Measurements from ENCODE around the gene EYS.

EYS gene

GRCh38 chr6:64083261-64083660, 1623.8 kb downstream of the EYS start:
- no peak overlapping the region for H3K27ac ChIP-seq
- no peak for DNase-seq (ENCODE audit: low read depth, low spot score)
- no peak for TF ChIP-seq POLR2AphosphoS5 (IDR thresholded peaks at IDR 0.05; ENCODE audit: borderline replicate concordance, low read depth, low read length)
- TF ChIP-seq FOXP2 (optimal IDR thresholded peaks at IDR 0.05; ENCODE audit: control extremely low read depth, extremely low read length, insufficient read depth): no peak
- no peak for TF ChIP-seq EZH2 (IDR thresholded peaks at IDR 0.05)

GRCh38 chr6:64081453-64081852, 1625.6 kb downstream of the EYS start:
- Histone ChIP-seq H3K4me3 (no peak overlapping the region), H3K9me3 (ENCODE audit: low read depth, low read length) (no peaks in the 10 kb centered on the region), H3K9ac (ENCODE audit: insufficient read length) (no peak overlapping the region), H3K36me3 (ENCODE audit: insufficient read depth, low read length) (no peaks in the 10 kb centered on the region), H3K27ac (no peak overlapping the region)
- TF ChIP-seq EZH2 (IDR thresholded peaks at IDR 0.05) (no peak), POLR2AphosphoS5 (IDR thresholded peaks at IDR 0.05; ENCODE audit: borderline replicate concordance, low read depth, low read length) (no peak), FOXP2 (optimal IDR thresholded peaks at IDR 0.05; ENCODE audit: control extremely low read depth, extremely low read length, insufficient read depth) (no peak)
- DNase-seq (ENCODE audit: low read depth, low spot score): no peak

More at GRCh38 chr6:64083261-64083660, 1623.8 kb downstream of the EYS start:
- no peak overlapping the region for H3K9ac ChIP-seq (ENCODE audit: insufficient read length)
- no peak overlapping the region for H3K4me3 ChIP-seq
- H3K9me3 ChIP-seq (ENCODE audit: low read depth, low read length): no peaks in the 10 kb centered on the region
- no peaks in the 10 kb centered on the region for H3K36me3 ChIP-seq (ENCODE audit: insufficient read depth, low read length)

- no peak overlapping the region for H3K9ac ChIP-seq (ENCODE audit: insufficient read length)
- no peaks in the 10 kb centered on the region for H3K36me3 ChIP-seq (ENCODE audit: insufficient read depth, low read length)
- no peak overlapping the region for H3K27ac ChIP-seq
- no peak for DNase-seq (ENCODE audit: low read depth, low spot score)
- TF ChIP-seq FOXP2 (optimal IDR thresholded peaks at IDR 0.05; ENCODE audit: control extremely low read depth, extremely low read length, insufficient read depth): no peak
- TF ChIP-seq EZH2 (IDR thresholded peaks at IDR 0.05): no peak
- TF ChIP-seq POLR2AphosphoS5 (IDR thresholded peaks at IDR 0.05; ENCODE audit: borderline replicate concordance, low read depth, low read length): no peak
- no peaks in the 10 kb centered on the region for H3K9me3 ChIP-seq (ENCODE audit: low read depth, low read length)
- H3K4me3 ChIP-seq: no peak overlapping the region
These were observed 1632.0 kb downstream of the EYS start for GRCh38 chr6:64074981-64075380.

- no peak overlapping the region for H3K27ac ChIP-seq
- H3K9ac ChIP-seq (ENCODE audit: insufficient read length): no peak overlapping the region
- H3K9me3 ChIP-seq (ENCODE audit: low read depth, low read length): no peaks in the 10 kb centered on the region
- DNase-seq (ENCODE audit: low read depth, low spot score): no peak
- TF ChIP-seq FOXP2 (optimal IDR thresholded peaks at IDR 0.05; ENCODE audit: control extremely low read depth, extremely low read length, insufficient read depth): no peak
- no peak for TF ChIP-seq EZH2 (IDR thresholded peaks at IDR 0.05)
- TF ChIP-seq POLR2AphosphoS5 (IDR thresholded peaks at IDR 0.05; ENCODE audit: borderline replicate concordance, low read depth, low read length): no peak
- H3K4me3 ChIP-seq: no peak overlapping the region
- H3K36me3 ChIP-seq (ENCODE audit: insufficient read depth, low read length): no peaks in the 10 kb centered on the region
These were observed 1634.3 kb downstream of the EYS start for GRCh38 chr6:64072686-64073085.

GRCh38 chr6:64064919-64065318, 1642.1 kb downstream of the EYS start:
- TF ChIP-seq POLR2AphosphoS5 (IDR thresholded peaks at IDR 0.05; ENCODE audit: borderline replicate concordance, low read depth, low read length) (no peak), EZH2 (IDR thresholded peaks at IDR 0.05) (no peak), FOXP2 (optimal IDR thresholded peaks at IDR 0.05; ENCODE audit: control extremely low read depth, extremely low read length, insufficient read depth) (no peak)
- no peak for DNase-seq (ENCODE audit: low read depth, low spot score)
- Histone ChIP-seq H3K9ac (ENCODE audit: insufficient read length) (no peak overlapping the region), H3K27ac (no peak overlapping the region), H3K4me3 (no peak overlapping the region), H3K9me3 (ENCODE audit: low read depth, low read length) (no peaks in the 10 kb centered on the region), H3K36me3 (ENCODE audit: insufficient read depth, low read length) (no peaks in the 10 kb centered on the region)

- TF ChIP-seq POLR2AphosphoS5 (IDR thresholded peaks at IDR 0.05; ENCODE audit: borderline replicate concordance, low read depth, low read length): no peak
- no peak for TF ChIP-seq FOXP2 (optimal IDR thresholded peaks at IDR 0.05; ENCODE audit: control extremely low read depth, extremely low read length, insufficient read depth)
- no peak for TF ChIP-seq EZH2 (IDR thresholded peaks at IDR 0.05)
- H3K9ac ChIP-seq (ENCODE audit: insufficient read length): no peak overlapping the region
- DNase-seq (ENCODE audit: low read depth, low spot score): no peak
These were observed 1643.9 kb downstream of the EYS start for GRCh38 chr6:64062960-64063683.

GRCh38 chr6:64054861-64055260, 1652.2 kb downstream of the EYS start:
- Histone ChIP-seq H3K36me3 (ENCODE audit: insufficient read depth, low read length) (no peaks in the 10 kb centered on the region), H3K9me3 (ENCODE audit: low read depth, low read length) (no peaks in the 10 kb centered on the region), H3K9ac (ENCODE audit: insufficient read length) (no peak overlapping the region), H3K4me3 (no peak overlapping the region), H3K27ac (no peak overlapping the region)
- DNase-seq (ENCODE audit: low read depth, low spot score): no peak
- no peak for TF ChIP-seq EZH2 (IDR thresholded peaks at IDR 0.05)
- TF ChIP-seq POLR2AphosphoS5 (IDR thresholded peaks at IDR 0.05; ENCODE audit: borderline replicate concordance, low read depth, low read length): no peak
- TF ChIP-seq FOXP2 (optimal IDR thresholded peaks at IDR 0.05; ENCODE audit: control extremely low read depth, extremely low read length, insufficient read depth): no peak

More at GRCh38 chr6:64062960-64063683, 1643.9 kb downstream of the EYS start:
- Histone ChIP-seq H3K36me3 (ENCODE audit: insufficient read depth, low read length) (no peaks in the 10 kb centered on the region), H3K27ac (no peak overlapping the region), H3K9me3 (ENCODE audit: low read depth, low read length) (no peaks in the 10 kb centered on the region), H3K4me3 (no peak overlapping the region)

- H3K9ac ChIP-seq (ENCODE audit: insufficient read length): no peak overlapping the region
- no peaks in the 10 kb centered on the region for H3K9me3 ChIP-seq (ENCODE audit: low read depth, low read length)
These were observed 1656.4 kb downstream of the EYS start for GRCh38 chr6:64050590-64050989.

More at GRCh38 chr6:64050590-64050989, 1656.4 kb downstream of the EYS start:
- H3K27ac ChIP-seq: no peak overlapping the region
- no peak overlapping the region for H3K4me3 ChIP-seq
- no peaks in the 10 kb centered on the region for H3K36me3 ChIP-seq (ENCODE audit: insufficient read depth, low read length)
- TF ChIP-seq POLR2AphosphoS5 (IDR thresholded peaks at IDR 0.05; ENCODE audit: borderline replicate concordance, low read depth, low read length): no peak
- no peak for TF ChIP-seq EZH2 (IDR thresholded peaks at IDR 0.05)
- TF ChIP-seq FOXP2 (optimal IDR thresholded peaks at IDR 0.05; ENCODE audit: control extremely low read depth, extremely low read length, insufficient read depth): no peak
- no peak for DNase-seq (ENCODE audit: low read depth, low spot score)

All from SK-N-MC (cell line).